H1 (cell line): ENCODE data around the gene SLC25A21. TPM values are rescaled to one million over a fixed set of nuclear protein-coding genes. Genes with fewer than 3 reads are reported as not detected.

Experiments
- CTCF ChIA-PET: fragments of 300-600 bp; sonication (Branson Sonifier 250); formaldehyde crosslinking; loops from one replicate; lab custom pipeline; 2021; ENCODE audit not compliant: partially characterized antibody; lab: Charles Lee
- POLR2A ChIA-PET: fragments of 300-600 bp; sonication (Branson Sonifier 250); formaldehyde crosslinking; loops from one replicate; lab custom pipeline; 2021; ENCODE audit warnings: inconsistent platforms; ENCODE audit not compliant: partially characterized antibody; lab: Charles Lee
- DNase-seq, 2 experiments: peaks; one replicate each; pipeline versions ENCODE4 v3.0.0 to v3.0.0-alpha.2; 2010 to 2022; ENCODE audit warnings: low spot score in 2 of 2, low read depth in 1 of 2, mixed read lengths in 1 of 2
- FAIRE-seq: peaks from 2 replicates; lab custom pipeline; 2011; peaks lifted over from hg19 to GRCh38; lab: Jason Lieb, UNC
- H2AFZ ChIP-seq: 2 replicates; pipeline ENCODE4 v1.8.1; 2012; ENCODE audit warnings: low read length, inconsistent platforms
- H2AK5ac ChIP-seq: 2 replicates; pipeline ENCODE4 v1.6.1; 2013; ENCODE audit warnings: low read depth, low read length
- H2BK120ac ChIP-seq: replicated peaks from 2 replicates; pipeline ENCODE3; 2013; ENCODE audit warnings: low read depth, low read length, inconsistent platforms
- H2BK12ac ChIP-seq: 2 replicates; pipeline ENCODE4 v1.6.1; 2013; ENCODE audit warnings: low read depth, low read length
- H2BK15ac ChIP-seq: 2 replicates; pipeline ENCODE4 v1.6.1; 2013; ENCODE audit warnings: low read length
- H2BK20ac ChIP-seq: 2 replicates; pipeline ENCODE4 v1.6.1; 2013; ENCODE audit warnings: low read length
- H2BK5ac ChIP-seq: 2 replicates; pipeline ENCODE4 v1.6.1; 2013; ENCODE audit warnings: low read depth, low read length
- H3K14ac ChIP-seq: 2 replicates; pipeline ENCODE4 v1.6.1; 2013; ENCODE audit warnings: inconsistent platforms; ENCODE audit not compliant: insufficient read length
- H3K18ac ChIP-seq: 2 replicates; pipeline ENCODE4 v1.6.1; 2013; ENCODE audit warnings: low read length; ENCODE audit errors: extremely low read depth
- H3K23ac ChIP-seq: 2 replicates; pipeline ENCODE4 v1.6.1; 2013; ENCODE audit warnings: inconsistent platforms; ENCODE audit not compliant: insufficient read length
- H3K23me2 ChIP-seq: 2 replicates; pipeline ENCODE4 v1.6.1; 2013; ENCODE audit warnings: low read depth, low read length
- H3K27ac ChIP-seq: 2 replicates; pipeline ENCODE4 v1.6.1; 2011; ENCODE audit warnings: low read depth, low read length, inconsistent platforms
- H3K27me3 ChIP-seq, 4 experiments: replicated peaks in 1 of 4; 1 replicate in 1 of 4; 2 replicates in 3 of 4; pipeline versions ENCODE4 v1.6.1 to v1.8.1; 2011 to 2013; ENCODE audit warnings: low read length in 3 of 4, mild to moderate bottlenecking in 3 of 4, inconsistent platforms in 2 of 4, mixed read lengths in 2 of 4, moderate library complexity in 1 of 4; ENCODE audit not compliant: control insufficient read depth in 3 of 4, insufficient read depth in 3 of 4; ENCODE audit errors: extremely low read depth in 1 of 4
- H3K36me3 ChIP-seq, 4 experiments: 2 replicates each; pipeline versions ENCODE4 v1.6.1 to v1.8.1; 2011 to 2013; ENCODE audit warnings: mild to moderate bottlenecking in 4 of 4, low read length in 3 of 4, moderate library complexity in 2 of 4, control low read depth in 1 of 4, inconsistent platforms in 1 of 4; ENCODE audit not compliant: insufficient read depth in 4 of 4, control insufficient read depth in 2 of 4
- H3K4ac ChIP-seq: replicated peaks from 2 replicates; pipeline ENCODE3; 2013; ENCODE audit warnings: low read length, low read depth, mixed read lengths, inconsistent platforms; ENCODE audit not compliant: insufficient read length
- H3K4me1 ChIP-seq, 4 experiments: replicated peaks in 1 of 4; 1 replicate in 1 of 4; 2 replicates in 3 of 4; pipeline versions ENCODE4 v1.6.1 to v1.8.1; 2011 to 2013; ENCODE audit warnings: low read length in 3 of 4, inconsistent platforms in 2 of 4, mixed read lengths in 1 of 4; ENCODE audit not compliant: insufficient read depth in 4 of 4, control insufficient read depth in 3 of 4
- H3K4me2 ChIP-seq, 2 experiments: 2 replicates each; pipeline versions ENCODE4 v1.6.1 to v1.8.1; 2011 to 2013; ENCODE audit warnings: low read depth in 2 of 2, low read length in 2 of 2, control low read depth in 1 of 2, inconsistent platforms in 1 of 2, mild to moderate bottlenecking in 1 of 2; ENCODE audit not compliant: insufficient read depth in 1 of 2
- H3K4me3 ChIP-seq, 4 experiments: fragments of 200-600, 300-600 bp in 1 of 4; sonication (generic), shearing (Covaris generic), sonication (Bioruptor Twin) in 1 of 4; 2 replicates each; pipeline versions ENCODE4 v1.5.1 to v1.8.1; 2011 to 2016; ENCODE audit warnings: low read length in 4 of 4, low read depth in 3 of 4, control low read depth in 2 of 4, inconsistent platforms in 2 of 4, mild to moderate bottlenecking in 2 of 4, mixed read lengths in 1 of 4, moderate library complexity in 1 of 4; ENCODE audit not compliant: insufficient read depth in 2 of 4; ENCODE audit errors: extremely low read depth in 1 of 4
- H3K56ac ChIP-seq: replicated peaks from 2 replicates; pipeline ENCODE3; 2013; ENCODE audit warnings: low read depth, mild to moderate bottlenecking, mixed read lengths, low read length, inconsistent platforms; ENCODE audit not compliant: insufficient read length
- H3K79me1 ChIP-seq: 2 replicates; pipeline ENCODE4 v1.6.1; 2013; ENCODE audit warnings: low read depth, low read length, control low read depth
- H3K79me2 ChIP-seq, 2 experiments: 2 replicates each; pipeline versions ENCODE4 v1.6.1 to v1.8.1; 2012 to 2013; ENCODE audit warnings: low read length in 2 of 2, mild to moderate bottlenecking in 2 of 2, inconsistent platforms in 1 of 2; ENCODE audit not compliant: insufficient read depth in 2 of 2, control insufficient read depth in 1 of 2
- H3K9ac ChIP-seq, 4 experiments: replicated peaks in 1 of 4; 1 replicate in 1 of 4; 2 replicates in 3 of 4; pipeline versions ENCODE4 v1.6.1 to v1.8.1; 2011 to 2013; ENCODE audit warnings: low read depth in 3 of 4, low read length in 3 of 4, control low read depth in 2 of 4, mild to moderate bottlenecking in 2 of 4, moderate library complexity in 2 of 4, inconsistent platforms in 1 of 4; ENCODE audit errors: extremely low read depth in 1 of 4
- H3K9me3 ChIP-seq, 2 experiments: 2 replicates each; pipeline versions ENCODE4 v1.6.1 to v1.8.1; 2012 to 2013; ENCODE audit warnings: mild to moderate bottlenecking in 2 of 2, moderate library complexity in 2 of 2, control low read depth in 1 of 2, inconsistent platforms in 1 of 2, low read depth in 1 of 2, low read length in 1 of 2, mixed read lengths in 1 of 2; ENCODE audit not compliant: insufficient read depth in 2 of 2
- H4K20me1 ChIP-seq, 2 experiments: replicated peaks in 1 of 2; 2 replicates each; pipeline versions ENCODE3 to v1.8.1; 2011 to 2013; ENCODE audit warnings: inconsistent platforms in 2 of 2, low read length in 2 of 2, mild to moderate bottlenecking in 1 of 2; ENCODE audit not compliant: insufficient read depth in 2 of 2, control insufficient read depth in 1 of 2
- H4K5ac ChIP-seq: 2 replicates; pipeline ENCODE4 v1.6.1; 2013; ENCODE audit warnings: low read length, low read depth, mixed read lengths, inconsistent platforms; ENCODE audit not compliant: insufficient read length
- H4K8ac ChIP-seq: 2 replicates; pipeline ENCODE4 v1.8.0; 2013; ENCODE audit warnings: mild to moderate bottlenecking, moderate library complexity, low read length, inconsistent platforms; ENCODE audit not compliant: insufficient read depth; ENCODE audit errors: extremely low read depth
- H4K91ac ChIP-seq: replicated peaks from 2 replicates; pipeline ENCODE3; 2013; ENCODE audit warnings: low read length, mixed read lengths, inconsistent platforms; ENCODE audit not compliant: insufficient read length
- BCL11A ChIP-seq, 2 experiments: IDR thresholded peaks; one replicate each; pipeline ENCODE4 v1.6.1; 2011; ENCODE audit warnings: low read depth in 2 of 2, low read length in 2 of 2, mild to moderate bottlenecking in 2 of 2
- CTBP2 ChIP-seq: IDR thresholded peaks from 2 replicates; pipeline ENCODE4 v1.7.0; 2011; ENCODE audit warnings: borderline replicate concordance, mild to moderate bottlenecking, moderate library complexity, mixed read lengths, low read length; ENCODE audit not compliant: insufficient read depth, insufficient read length
- EGR1 ChIP-seq: IDR thresholded peaks from 2 replicates; pipeline ENCODE4 v1.6.1; 2011; ENCODE audit warnings: low read depth, low read length, borderline replicate concordance
- FOSL1 ChIP-seq: IDR thresholded peaks from 2 replicates; pipeline ENCODE4 v1.6.1; 2011; ENCODE audit warnings: mild to moderate bottlenecking, low read depth, low read length, moderate library complexity; ENCODE audit not compliant: insufficient read depth
- SAP30 ChIP-seq: fragments of 300-600 bp; sonication (generic); IDR thresholded peaks from 2 replicates; pipeline ENCODE4 v1.7.1; 2012; ENCODE audit warnings: low read length, moderate library complexity, mild to moderate bottlenecking, inconsistent platforms; ENCODE audit not compliant: insufficient read depth, insufficient replicate concordance
- TCF12 ChIP-seq: IDR thresholded peaks from 2 replicates; pipeline ENCODE4 v1.6.1; 2011; ENCODE audit warnings: low read depth, mild to moderate bottlenecking, low read length
- WGBS, 2 experiments: shearing (Covaris generic) in 1 of 2; methylation state at CpG; one replicate each; pipeline versions ENCODE4 v1.1.6 to v1.1.7; 2013 to 2015; ENCODE audit warnings: low lambda C conversion rate in 2 of 2, mixed read lengths in 2 of 2, inconsistent platforms in 1 of 2, low coverage in 1 of 2, missing lambda C conversion rate in 1 of 2; ENCODE audit not compliant: insufficient replicate concordance in 2 of 2, insufficient coverage in 1 of 2, insufficient read length in 1 of 2; ENCODE audit errors: extremely low coverage in 1 of 2, missing lambda C conversion rate in 1 of 2; 5-methylcytosine and 5-hydroxymethylcytosine counted together
- polyA plus RNA-seq, 7 experiments: library from polyadenylated mRNA; depleted of rRNA in 3 of 7; stranded (reverse) in 5 of 7; unstranded in 2 of 7; fragments of >200 nt in 5 of 7; fragments of 200-250 nt in 2 of 7; gene quantifications; 1 replicate in 5 of 7; 2 replicates in 1 of 7; 4 replicates in 1 of 7; pipeline versions ENCODE4 v1.2.1 to v1.2.3, GENCODE V29; 2011 to 2013; ENCODE audit warnings: missing spikeins in 2 of 7, mixed read lengths in 2 of 7
- total RNA-seq: library from RNA; stranded (reverse); fragmentation: NEBNext Ultra II Directional; extraction: Animal tissue kit (Norgen Biotek cat#: 25700); gene quantifications from 2 replicates; pipeline ENCODE4 v1.2.1, GENCODE V29; 2021
- TF ChIP-seq, protein P1 (sequence below): IDR thresholded peaks from 2 replicates; pipeline ENCODE4 v1.6.1; 2011; ENCODE audit warnings: low read length, improper control_type of control experiment

SLC25A21 gene
- total and polyA plus RNA-seq, 2 of the 8 experiments (the other 6 are each of a cell fraction or from before 2014, with no cell fraction given), result 6.9 to 15.7 TPM

GRCh38 chr14:36719823-36720222 is 452.6 kb downstream of the SLC25A21 start:
- Histone ChIP-seq H3K23me2 (no peaks in the 10 kb centered on the region), H2AFZ (no peak overlapping the region), H4K91ac (no peak overlapping the region), H3K56ac (no peak overlapping the region), H2BK5ac (no peak overlapping the region), H3K79me2 (no peaks in the 10 kb centered on the region), H3K4me1 (peaks cover 0 to 8% (median 6%) of the 10 kb centered on the region in 4 experiments; a peak in 6 of 7 replicates), H4K8ac (no peak overlapping the region), H3K18ac (no peak overlapping the region), H3K14ac (no peak overlapping the region), H3K27ac (no peak overlapping the region; the same call in 1 of the 2 replicates), H3K9me3 (no peaks in the 10 kb centered on the region), H3K4me2 (no peak overlapping the region), H4K5ac (no peak overlapping the region), H2AK5ac (no peak overlapping the region), H4K20me1 (no peaks in the 10 kb centered on the region), H3K79me1 (no peaks in the 10 kb centered on the region), H3K9ac (no peak overlapping the region), H2BK120ac (no peak overlapping the region), H2BK12ac (no peak overlapping the region), H3K36me3 (no peaks in the 10 kb centered on the region), H3K23ac (no peak overlapping the region), H2BK20ac (no peak overlapping the region), H3K27me3 (no peaks in the 10 kb centered on the region), H3K4ac (no peak overlapping the region), H2BK15ac (no peak overlapping the region), H3K4me3 (no peak overlapping the region)
- WGBS, 2 experiments, result 86% methylated on average over 7 of the region's 7 CpGs; no CpG with 5 or more reads in 1 of the 2 experiments
- ChIA-PET POLR2A (no interaction called here), CTCF (interaction anchor here (1.5 to 2.4 kb wide), 4 partner anchors 18 to 72 kb away, joined by 3 to 6 read pairs (median 6); no protein-coding TSS in a partner anchor)
- FAIRE-seq (no peak), DNase-seq (no peak)
- TF ChIP-seq FOSL1 (no peak), BCL11A (IDR thresholded peaks at IDR 0.05; ENCODE audit: low read depth in 2 of 2, low read length in 2 of 2) (no peak), SAP30 (no peak), CTBP2 (no peak), TCF12 (no peak), EGR1 (no peak)
- TF ChIP-seq, protein P1, sequence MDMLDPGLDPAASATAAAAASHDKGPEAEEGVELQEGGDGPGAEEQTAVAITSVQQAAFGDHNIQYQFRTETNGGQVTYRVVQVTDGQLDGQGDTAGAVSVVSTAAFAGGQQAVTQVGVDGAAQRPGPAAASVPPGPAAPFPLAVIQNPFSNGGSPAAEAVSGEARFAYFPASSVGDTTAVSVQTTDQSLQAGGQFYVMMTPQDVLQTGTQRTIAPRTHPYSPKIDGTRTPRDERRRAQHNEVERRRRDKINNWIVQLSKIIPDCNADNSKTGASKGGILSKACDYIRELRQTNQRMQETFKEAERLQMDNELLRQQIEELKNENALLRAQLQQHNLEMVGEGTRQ, result no peak
